Measurements from ENCODE around the gene ATP2C1.
"Not testable (repeated sequence)": the region's sequence is repeated elsewhere in the genome, so short reads cannot be mapped to it uniquely, and the experiment has no call there.

Gene ATP2C1

GRCh38 chr3:130939753-130940152 lies 45.9 kb downstream of the ATP2C1 start:
- DNase-seq (ENCODE audit: low read depth, low spot score) = no peak

GRCh38 chr3:130941793-130942192 lies 47.9 kb downstream of the ATP2C1 start:
- DNase-seq (ENCODE audit: low read depth, low spot score) = no peak

GRCh38 chr3:130946882-130947281 lies 53.0 kb downstream of the ATP2C1 start:
- DNase-seq (ENCODE audit: low read depth, low spot score) = peak; percentile 71

- DNase-seq (ENCODE audit: low read depth, low spot score) = no peak
Observed at GRCh38 chr3:130948001-130948773, 54.3 kb downstream of the ATP2C1 start.

- no peak for DNase-seq (ENCODE audit: low read depth, low spot score)
Observed at GRCh38 chr3:130948929-130949328, 55.0 kb downstream of the ATP2C1 start.

GRCh38 chr3:130950124-130950523 lies 56.2 kb downstream of the ATP2C1 start:
- no peak for DNase-seq (ENCODE audit: low read depth, low spot score)

- no peak for DNase-seq (ENCODE audit: low read depth, low spot score)
Observed at GRCh38 chr3:130950641-130951040, 56.8 kb downstream of the ATP2C1 start.

GRCh38 chr3:130955481-130955880 lies 61.6 kb downstream of the ATP2C1 start:
- no peak for DNase-seq (ENCODE audit: low read depth, low spot score)

- DNase-seq (ENCODE audit: low read depth, low spot score) = no peak
Observed at GRCh38 chr3:130956281-130956680, 62.4 kb downstream of the ATP2C1 start.

GRCh38 chr3:130956721-130957120 lies 62.8 kb downstream of the ATP2C1 start:
- no peak for DNase-seq (ENCODE audit: low read depth, low spot score)

GRCh38 chr3:130960139-130960795 lies 66.4 kb downstream of the ATP2C1 start:
- no peak for DNase-seq (ENCODE audit: low read depth, low spot score)

- DNase-seq (ENCODE audit: low read depth, low spot score) = no peak
Observed at GRCh38 chr3:130961458-130961857, 67.6 kb downstream of the ATP2C1 start.

- DNase-seq (ENCODE audit: low read depth, low spot score) = no peak
Observed at GRCh38 chr3:130963444-130963843, 69.6 kb downstream of the ATP2C1 start.

- DNase-seq (ENCODE audit: low read depth, low spot score) = no peak
Observed at GRCh38 chr3:130963878-130964277, 70.0 kb downstream of the ATP2C1 start.

GRCh38 chr3:130967281-130967680 lies 73.4 kb downstream of the ATP2C1 start:
- DNase-seq (ENCODE audit: low read depth, low spot score) = no peak

GRCh38 chr3:130968221-130968620 lies 74.3 kb downstream of the ATP2C1 start:
- DNase-seq (ENCODE audit: low read depth, low spot score) = no peak

- DNase-seq (ENCODE audit: low read depth, low spot score) = no peak
Observed at GRCh38 chr3:130969621-130970020, 75.7 kb downstream of the ATP2C1 start.

GRCh38 chr3:130971208-130971607 lies 77.3 kb downstream of the ATP2C1 start:
- no peak for DNase-seq (ENCODE audit: low read depth, low spot score)

GRCh38 chr3:130972592-130972991 lies 78.7 kb downstream of the ATP2C1 start:
- not testable (repeated sequence) for DNase-seq (ENCODE audit: low read depth, low spot score)

GRCh38 chr3:130973406-130973805 lies 79.5 kb downstream of the ATP2C1 start:
- DNase-seq (ENCODE audit: low read depth, low spot score) = no peak

- DNase-seq (ENCODE audit: low read depth, low spot score) = no peak
Observed at GRCh38 chr3:130974201-130974600, 80.3 kb downstream of the ATP2C1 start.

- no peak for DNase-seq (ENCODE audit: low read depth, low spot score)
Observed at GRCh38 chr3:130975251-130975650, 81.4 kb downstream of the ATP2C1 start.

- no peak for DNase-seq (ENCODE audit: low read depth, low spot score)
Observed at GRCh38 chr3:130976706-130977105, 82.8 kb downstream of the ATP2C1 start.
